Testis (tissue), 3 donors: ENCODE data around the gene SUPT3H. TPM values are rescaled to one million over a fixed set of nuclear protein-coding genes. Genes with fewer than 3 reads are reported as not detected.
"Not testable (repeated sequence)": the region's sequence is repeated elsewhere in the genome, so short reads cannot be mapped to it uniquely, and the experiment has no call there.

ENCODE experiments used
- DNase-seq: peaks from one replicate; pipeline ENCODE4 v3.0.0-alpha.2; 2019
- H3K27ac ChIP-seq, 2 donors: fragments of 200-600 bp; sonication (generic); one replicate each; pipeline ENCODE4 v1.5.1; 2019
- H3K27me3 ChIP-seq: fragments of 200-600 bp; sonication (generic); one replicate; pipeline ENCODE4 v1.5.1; 2019
- H3K36me3 ChIP-seq: fragments of 200-600 bp; sonication (generic); one replicate; pipeline ENCODE4 v1.5.1; 2017; ENCODE audit warnings: low read depth; ENCODE audit errors: missing control alignments
- H3K4me1 ChIP-seq: fragments of 200-600 bp; sonication (generic); one replicate; pipeline ENCODE4 v1.5.1; 2019
- H3K4me3 ChIP-seq, 2 donors: fragments of 200-600 bp; sonication (generic); one replicate each; pipeline ENCODE4 v1.5.1; 2017 to 2019
- H3K9me3 ChIP-seq: fragments of 200-600 bp; sonication (generic); one replicate; pipeline ENCODE4 v1.5.1; 2017
- CTCF ChIP-seq, 3 experiments: fragments of 450-650 bp in 2 of 3; fragments of 200-600 bp in 1 of 3; sonication (generic) in 1 of 3; IDR thresholded peaks; one replicate each; pipeline ENCODE4 v1.5.1; 2016 to 2019; ENCODE audit warnings: antibody characterized with exemption in 3 of 3, mild to moderate bottlenecking in 2 of 3, moderate library complexity in 1 of 3
- POLR2A ChIP-seq: fragments of 450-650 bp; IDR thresholded peaks from one replicate; pipeline ENCODE4 v1.6.1; 2017; ENCODE audit warnings: antibody characterized with exemption, mild to moderate bottlenecking, moderate library complexity
- WGBS, 2 donors: methylation state at CpG; one replicate each; pipeline ENCODE4 v1.1.5; 2018; 5-methylcytosine and 5-hydroxymethylcytosine counted together
- intact Hi-C: fragments of 100-400 bp; cut with DNase I; formaldehyde crosslinking; loops from one replicate; pipeline ENCODE4 v1.15.1; 2023; ENCODE audit warnings: low total_unique reads
- polyA plus RNA-seq: library from polyadenylated mRNA; stranded (reverse); fragments of 350-450 nt; fragmentation: Illumina TruSeq; extraction: RNeasy Lipid Tissue Mini Kit (QIAGEN cat#74804); gene quantifications from one replicate; pipeline ENCODE4 v1.2.3, GENCODE V29; 2014; ENCODE audit warnings: low read depth, low replicate concordance; ENCODE audit not compliant: insufficient read depth
- total RNA-seq, 2 donors: library from RNA; depleted of rRNA; stranded (reverse); fragments of >200 nt; gene quantifications; one replicate each; pipeline ENCODE4 v1.2.3, GENCODE V29; 2016

SUPT3H gene
- total and polyA plus RNA-seq, 3 donors from 2014 or later = 29.4 to 35.9 (median 30.8) TPM

- TF ChIP-seq CTCF (IDR thresholded peaks at IDR 0.05) (no peak), POLR2A (no peak)
- Histone ChIP-seq H3K4me1 (no peaks in the 10 kb centered on the region), H3K4me3 (no peak overlapping the region), H3K27ac (no peak overlapping the region), H3K27me3 (no peaks in the 10 kb centered on the region), H3K9me3 (no peaks in the 10 kb centered on the region), H3K36me3 (no peaks in the 10 kb centered on the region)
- DNase-seq = no peak
- intact Hi-C loops = no loop called here
Observed at GRCh38 chr6:44914141-44914540, 463.6 kb downstream of the SUPT3H start.

DNA sequence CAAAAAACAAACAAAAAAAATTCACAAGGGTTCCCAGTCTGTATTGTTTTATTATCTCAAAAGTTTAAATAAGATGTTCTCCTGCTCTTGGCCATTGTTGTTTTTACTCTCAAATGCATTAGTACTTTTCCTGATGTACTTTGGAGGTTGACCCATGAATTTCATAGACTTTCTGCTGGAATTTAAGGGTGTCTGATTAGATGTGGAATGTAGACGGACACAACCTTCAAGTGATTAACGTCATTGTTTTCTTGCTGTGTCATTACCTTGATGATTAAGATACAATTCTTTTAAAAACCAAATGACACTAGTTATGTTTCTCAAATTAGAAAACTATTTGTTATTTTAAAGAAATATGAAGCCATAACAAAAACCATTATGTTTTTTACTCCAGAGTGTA, 471.0 kb downstream of the SUPT3H start:
- 73 to 75% methylated on average over 2 of the region's 2 CpGs for WGBS, 2 donors
- Histone ChIP-seq H3K4me1 (no peaks in the 10 kb centered on the region), H3K27me3 (no peaks in the 10 kb centered on the region), H3K4me3 (no peak overlapping the region), H3K36me3 (no peaks in the 10 kb centered on the region), H3K27ac (no peak overlapping the region), H3K9me3 (no peaks in the 10 kb centered on the region)
- intact Hi-C loops = no loop called here
- TF ChIP-seq CTCF (IDR thresholded peaks at IDR 0.05) (no peak), POLR2A (no peak)
- DNase-seq = no peak

DNA sequence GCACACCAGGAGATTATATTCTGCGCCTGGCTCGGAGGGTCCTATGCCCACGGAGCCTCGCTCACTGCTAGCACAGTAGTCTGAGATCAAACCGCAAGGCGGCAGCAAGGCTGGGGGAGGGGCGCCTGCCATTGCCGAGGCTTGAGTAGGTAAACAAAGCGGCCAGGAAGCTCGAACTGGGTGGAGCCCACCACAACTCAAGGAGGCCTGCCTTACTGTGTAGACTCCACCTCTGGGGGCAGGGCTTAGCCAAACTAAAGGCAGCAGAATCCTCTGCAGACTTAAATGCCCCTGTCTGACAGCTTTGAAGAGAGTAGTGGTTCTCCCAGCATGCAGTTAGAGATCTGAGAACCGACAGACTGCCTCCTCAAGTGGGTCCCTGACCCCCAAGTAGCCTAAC, 477.4 kb downstream of the SUPT3H start:
- H3K9me3 ChIP-seq, intact Hi-C loops, H3K27me3 ChIP-seq, DNase-seq, H3K36me3 ChIP-seq, H3K27ac ChIP-seq, H3K4me1 ChIP-seq, H3K4me3 ChIP-seq: not testable (repeated sequence)
- WGBS, 2 donors = 90 to 95% methylated on average over 11 of the region's 11 CpGs

DNA sequence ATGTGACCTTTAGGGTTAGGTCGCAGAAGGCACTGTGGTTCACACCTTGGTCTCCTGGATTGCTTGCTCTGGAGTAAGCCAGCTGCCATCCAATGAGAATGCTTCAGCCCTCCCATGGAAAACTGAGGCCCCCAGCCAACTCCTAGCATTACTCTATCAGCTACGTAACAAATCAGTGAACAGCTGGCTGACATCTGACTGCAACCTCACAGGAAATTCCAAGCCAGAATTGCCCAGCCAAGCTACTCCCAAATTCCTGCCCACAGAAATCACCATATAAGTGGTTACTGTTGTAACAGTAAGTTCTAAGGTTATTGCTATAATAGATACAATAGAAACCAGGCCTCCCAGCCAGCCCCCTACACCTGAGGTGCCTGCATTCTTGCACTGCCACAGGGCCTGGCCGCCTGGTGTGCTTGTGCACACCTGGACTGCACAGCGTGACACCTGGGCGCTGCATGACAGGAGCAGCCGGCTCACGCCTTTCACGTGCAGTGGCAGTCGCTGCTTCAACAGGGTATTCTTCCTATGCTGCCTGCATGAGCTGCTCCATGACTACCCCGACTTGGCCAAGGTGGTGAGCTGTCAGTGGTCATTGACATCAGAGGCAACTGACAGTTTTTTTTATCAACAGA, 479.3 kb downstream of the SUPT3H start:
- DNase-seq = peak; percentile 15
- Histone ChIP-seq H3K27ac (no peak overlapping the region), H3K4me3 (no peak overlapping the region), H3K36me3 (no peaks in the 10 kb centered on the region), H3K9me3 (no peaks in the 10 kb centered on the region), H3K4me1 (no peaks in the 10 kb centered on the region), H3K27me3 (no peaks in the 10 kb centered on the region)
- 87 to 93% methylated on average over 10 of the region's 10 CpGs for WGBS, 2 donors
- intact Hi-C loops = no loop called here
- no peak for TF ChIP-seq POLR2A
- TF ChIP-seq CTCF (IDR thresholded peaks at IDR 0.05) = no peak

DNA sequence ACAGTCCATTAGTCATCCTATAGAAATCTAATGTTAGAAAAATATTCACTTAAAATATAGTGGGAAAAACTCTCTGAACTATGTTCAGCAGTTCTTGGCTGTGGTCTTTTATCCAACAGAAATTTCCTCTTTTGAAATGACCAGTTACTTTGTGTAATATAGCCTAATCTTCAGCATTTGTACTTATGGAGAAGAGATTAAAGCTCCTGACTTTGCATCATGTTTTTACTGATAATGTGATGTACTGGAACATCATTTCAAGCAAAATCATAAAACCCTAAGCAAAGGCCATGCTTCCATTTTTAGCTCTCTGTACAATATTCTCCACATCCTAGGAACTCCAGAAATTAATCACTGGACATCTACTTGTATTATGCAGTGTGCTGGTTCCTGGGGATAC, 480.4 kb downstream of the SUPT3H start:
- intact Hi-C loops = no loop called here
- Histone ChIP-seq H3K4me1 (no peaks in the 10 kb centered on the region), H3K36me3 (no peaks in the 10 kb centered on the region), H3K27ac (no peak overlapping the region), H3K27me3 (no peaks in the 10 kb centered on the region), H3K4me3 (no peak overlapping the region), H3K9me3 (no peaks in the 10 kb centered on the region)
- no peak for DNase-seq
- TF ChIP-seq CTCF (IDR thresholded peaks at IDR 0.05) = no peak
- TF ChIP-seq POLR2A = no peak
